K562 (cell line): ENCODE results near the gene IDH2. TPM values are rescaled to one million over a fixed set of nuclear protein-coding genes. Genes with fewer than 3 reads are reported as not detected.
A peak's percentile ranks its signal among the peaks of the same experiment; 100 is the strongest.

ENCODE experiments used
- ARNT ChIP-seq, 2 experiments: fragments of 450-650 bp; IDR thresholded peaks; 2 replicates each; pipeline ENCODE4 v1.6.1; 2016; ENCODE audit warnings: mild to moderate bottlenecking in 1 of 2
- CBFA2T2 ChIP-seq: fragments of 450-650 bp; conservative IDR thresholded peaks from 2 replicates; pipeline ENCODE4 v1.6.1; 2017; ENCODE audit warnings: mild to moderate bottlenecking
- HDAC3 ChIP-seq: fragments of 450-650 bp; IDR thresholded peaks from 2 replicates; pipeline ENCODE4 v1.6.1; 2018; ENCODE audit warnings: borderline replicate concordance, mild to moderate bottlenecking, moderate library complexity; ENCODE audit not compliant: partially characterized antibody
- HEY1 ChIP-seq: fragments of 250-450 bp; sonication (Bioruptor Pico); IDR thresholded peaks from 2 replicates; pipeline ENCODE4 v1.5.0; 2020; ENCODE audit warnings: mild to moderate bottlenecking, moderate library complexity, borderline replicate concordance
- KDM1A ChIP-seq, 2 experiments: fragments of 450-650 bp; IDR thresholded peaks; 2 replicates each; pipeline ENCODE4 v1.6.1; 2016; ENCODE audit warnings: mild to moderate bottlenecking in 2 of 2
- LCOR ChIP-seq: sonication (generic); formaldehyde crosslinking; IDR thresholded peaks from 2 replicates; pipeline ENCODE4 v1.8.0; 2022; ENCODE audit warnings: mild to moderate bottlenecking, missing genetic modification reagents
- MEIS2 ChIP-seq: fragments of 450-650 bp; IDR thresholded peaks from 2 replicates; pipeline ENCODE4 v1.6.1; 2014; ENCODE audit warnings: mild to moderate bottlenecking; ENCODE audit not compliant: partially characterized antibody
- MTA1 ChIP-seq: fragments of 450-650 bp; IDR thresholded peaks from 2 replicates; pipeline ENCODE4 v1.6.1; 2017; ENCODE audit warnings: borderline replicate concordance
- SMARCE1 ChIP-seq: fragments of 450-650 bp; IDR thresholded peaks from 2 replicates; pipeline ENCODE4 v1.7.1; 2016; ENCODE audit warnings: mild to moderate bottlenecking
- SNRNP70 ChIP-seq: fragments of 200-400 bp; formaldehyde crosslinking; optimal IDR thresholded peaks from 2 replicates; pipeline ENCODE3; 2017; ENCODE audit warnings: low read depth, low read length
- TARDBP ChIP-seq: fragments of 450-650 bp; IDR thresholded peaks from 2 replicates; pipeline ENCODE4 v1.6.1; 2016
- polyA plus RNA-seq, 8 experiments: library from polyadenylated mRNA; depleted of rRNA in 4 of 8; stranded (reverse) in 5 of 8; unstranded in 3 of 8; fragments of >200 nt; fragmentation: Nextera tagmentation in 2 of 8; fragmentation: Illumina TruSeq in 1 of 8; extraction: Ambion mirVana in 2 of 8; extraction: Trizol in 1 of 8; gene quantifications; 2 replicates each; pipeline versions ENCODE4 v1.2.1 to v1.2.3, GENCODE V29; 2011 to 2014; ENCODE audit warnings: inconsistent platforms in 1 of 8, missing spikeins in 1 of 8
- total RNA-seq, 7 experiments: library from RNA; depleted of rRNA in 6 of 7; stranded (reverse); fragments of >200 nt in 6 of 7; fragmentation: Illumina TruSeq in 2 of 7; extraction: Trizol in 2 of 7; gene quantifications; 2 replicates each; pipeline versions ENCODE4 v1.2.1 to v1.2.3, GENCODE V29; 2011 to 2021; ENCODE audit warnings: low replicate concordance in 1 of 7
- TF ChIP-seq, protein P1 (sequence below), 3 experiments: fragments of 200-800 bp in 1 of 3; fragments of 250-450 bp in 1 of 3; fragments of 450-650 bp in 1 of 3; sonication (Bioruptor Pico) in 1 of 3; sonication (Bioruptor generic) in 1 of 3; formaldehyde crosslinking in 1 of 3; IDR thresholded peaks; 2 replicates each; pipeline versions ENCODE4 v1.6.1 to v1.8.0; 2016 to 2022; ENCODE audit warnings: mild to moderate bottlenecking in 2 of 3, missing genetic modification characterization in 2 of 3, missing compliant biosample characterization in 1 of 3, moderate library complexity in 1 of 3
- TF ChIP-seq, protein P2 (sequence below): IDR thresholded peaks from 3 replicates; pipeline ENCODE4 v1.6.1; 2011; ENCODE audit warnings: borderline replicate concordance, mild to moderate bottlenecking, moderate library complexity; ENCODE audit not compliant: insufficient read length; ENCODE audit errors: extremely low read depth
- TF ChIP-seq, protein P3 (sequence below): fragments of 450-650 bp; IDR thresholded peaks from 2 replicates; pipeline ENCODE4 v1.6.1; 2017; ENCODE audit warnings: antibody characterized with exemption
- TF ChIP-seq, protein P4 (sequence below): fragments of 450-650 bp; IDR thresholded peaks from 2 replicates; pipeline ENCODE4 v1.6.1; 2016; ENCODE audit warnings: mild to moderate bottlenecking
- TF ChIP-seq, protein P5 (sequence below): fragments of 250-450 bp; sonication (Bioruptor Pico); IDR thresholded peaks from 2 replicates; pipeline ENCODE4 v1.8.0; 2022; ENCODE audit warnings: inconsistent platforms, mild to moderate bottlenecking, moderate library complexity, borderline replicate concordance

The IDH2 gene
- total and polyA plus RNA-seq, 9 of the 15 experiments (the other 6 are each of a cell fraction or from before 2014, with no cell fraction given), result 0.70 to 99.9 (median 59.2) TPM

DNA sequence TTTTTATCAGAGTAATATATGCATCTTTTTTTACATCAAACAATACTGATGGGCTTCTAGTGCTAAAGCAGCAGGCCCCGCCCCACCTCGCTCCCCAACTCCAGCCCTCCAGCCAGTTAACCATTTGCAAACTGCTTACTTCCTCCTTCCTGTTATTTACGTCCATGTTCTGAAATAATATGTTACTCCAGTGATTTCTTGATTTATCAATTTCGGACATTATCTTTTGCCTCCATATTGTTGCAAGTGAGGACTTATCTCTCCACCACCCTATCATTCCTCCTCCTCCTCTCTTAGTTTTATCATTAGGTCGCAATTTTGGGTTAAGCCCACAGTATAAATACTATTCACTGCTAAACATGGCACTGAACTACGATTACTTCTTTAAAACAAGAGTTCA, 61.6 kb downstream of the IDH2 start (continued):
- TF ChIP-seq, protein P1, sequence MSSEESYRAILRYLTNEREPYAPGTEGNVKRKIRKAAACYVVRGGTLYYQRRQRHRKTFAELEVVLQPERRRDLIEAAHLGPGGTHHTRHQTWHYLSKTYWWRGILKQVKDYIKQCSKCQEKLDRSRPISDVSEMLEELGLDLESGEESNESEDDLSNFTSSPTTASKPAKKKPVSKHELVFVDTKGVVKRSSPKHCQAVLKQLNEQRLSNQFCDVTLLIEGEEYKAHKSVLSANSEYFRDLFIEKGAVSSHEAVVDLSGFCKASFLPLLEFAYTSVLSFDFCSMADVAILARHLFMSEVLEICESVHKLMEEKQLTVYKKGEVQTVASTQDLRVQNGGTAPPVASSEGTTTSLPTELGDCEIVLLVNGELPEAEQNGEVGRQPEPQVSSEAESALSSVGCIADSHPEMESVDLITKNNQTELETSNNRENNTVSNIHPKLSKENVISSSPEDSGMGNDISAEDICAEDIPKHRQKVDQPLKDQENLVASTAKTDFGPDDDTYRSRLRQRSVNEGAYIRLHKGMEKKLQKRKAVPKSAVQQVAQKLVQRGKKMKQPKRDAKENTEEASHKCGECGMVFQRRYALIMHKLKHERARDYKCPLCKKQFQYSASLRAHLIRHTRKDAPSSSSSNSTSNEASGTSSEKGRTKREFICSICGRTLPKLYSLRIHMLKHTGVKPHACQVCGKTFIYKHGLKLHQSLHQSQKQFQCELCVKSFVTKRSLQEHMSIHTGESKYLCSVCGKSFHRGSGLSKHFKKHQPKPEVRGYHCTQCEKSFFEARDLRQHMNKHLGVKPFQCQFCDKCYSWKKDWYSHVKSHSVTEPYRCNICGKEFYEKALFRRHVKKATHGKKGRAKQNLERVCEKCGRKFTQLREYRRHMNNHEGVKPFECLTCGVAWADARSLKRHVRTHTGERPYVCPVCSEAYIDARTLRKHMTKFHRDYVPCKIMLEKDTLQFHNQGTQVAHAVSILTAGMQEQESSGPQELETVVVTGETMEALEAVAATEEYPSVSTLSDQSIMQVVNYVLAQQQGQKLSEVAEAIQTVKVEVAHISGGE (CRISPR knock-in tag; IDR thresholded peaks at IDR 0.05), result no peak
- TF ChIP-seq, protein P2, sequence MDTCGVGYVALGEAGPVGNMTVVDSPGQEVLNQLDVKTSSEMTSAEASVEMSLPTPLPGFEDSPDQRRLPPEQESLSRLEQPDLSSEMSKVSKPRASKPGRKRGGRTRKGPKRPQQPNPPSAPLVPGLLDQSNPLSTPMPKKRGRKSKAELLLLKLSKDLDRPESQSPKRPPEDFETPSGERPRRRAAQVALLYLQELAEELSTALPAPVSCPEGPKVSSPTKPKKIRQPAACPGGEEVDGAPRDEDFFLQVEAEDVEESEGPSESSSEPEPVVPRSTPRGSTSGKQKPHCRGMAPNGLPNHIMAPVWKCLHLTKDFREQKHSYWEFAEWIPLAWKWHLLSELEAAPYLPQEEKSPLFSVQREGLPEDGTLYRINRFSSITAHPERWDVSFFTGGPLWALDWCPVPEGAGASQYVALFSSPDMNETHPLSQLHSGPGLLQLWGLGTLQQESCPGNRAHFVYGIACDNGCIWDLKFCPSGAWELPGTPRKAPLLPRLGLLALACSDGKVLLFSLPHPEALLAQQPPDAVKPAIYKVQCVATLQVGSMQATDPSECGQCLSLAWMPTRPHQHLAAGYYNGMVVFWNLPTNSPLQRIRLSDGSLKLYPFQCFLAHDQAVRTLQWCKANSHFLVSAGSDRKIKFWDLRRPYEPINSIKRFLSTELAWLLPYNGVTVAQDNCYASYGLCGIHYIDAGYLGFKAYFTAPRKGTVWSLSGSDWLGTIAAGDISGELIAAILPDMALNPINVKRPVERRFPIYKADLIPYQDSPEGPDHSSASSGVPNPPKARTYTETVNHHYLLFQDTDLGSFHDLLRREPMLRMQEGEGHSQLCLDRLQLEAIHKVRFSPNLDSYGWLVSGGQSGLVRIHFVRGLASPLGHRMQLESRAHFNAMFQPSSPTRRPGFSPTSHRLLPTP, result no peak
- TF ChIP-seq MTA1, result no peak
- no peak for TF ChIP-seq SNRNP70
- TF ChIP-seq, protein P3, sequence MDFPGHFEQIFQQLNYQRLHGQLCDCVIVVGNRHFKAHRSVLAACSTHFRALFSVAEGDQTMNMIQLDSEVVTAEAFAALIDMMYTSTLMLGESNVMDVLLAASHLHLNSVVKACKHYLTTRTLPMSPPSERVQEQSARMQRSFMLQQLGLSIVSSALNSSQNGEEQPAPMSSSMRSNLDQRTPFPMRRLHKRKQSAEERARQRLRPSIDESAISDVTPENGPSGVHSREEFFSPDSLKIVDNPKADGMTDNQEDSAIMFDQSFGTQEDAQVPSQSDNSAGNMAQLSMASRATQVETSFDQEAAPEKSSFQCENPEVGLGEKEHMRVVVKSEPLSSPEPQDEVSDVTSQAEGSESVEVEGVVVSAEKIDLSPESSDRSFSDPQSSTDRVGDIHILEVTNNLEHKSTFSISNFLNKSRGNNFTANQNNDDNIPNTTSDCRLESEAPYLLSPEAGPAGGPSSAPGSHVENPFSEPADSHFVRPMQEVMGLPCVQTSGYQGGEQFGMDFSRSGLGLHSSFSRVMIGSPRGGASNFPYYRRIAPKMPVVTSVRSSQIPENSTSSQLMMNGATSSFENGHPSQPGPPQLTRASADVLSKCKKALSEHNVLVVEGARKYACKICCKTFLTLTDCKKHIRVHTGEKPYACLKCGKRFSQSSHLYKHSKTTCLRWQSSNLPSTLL, result no peak
- TF ChIP-seq KDM1A (IDR thresholded peaks at IDR 0.05), result peak; percentile 47 to 64; a peak in 3 of 4 replicates
- TF ChIP-seq, protein P4, sequence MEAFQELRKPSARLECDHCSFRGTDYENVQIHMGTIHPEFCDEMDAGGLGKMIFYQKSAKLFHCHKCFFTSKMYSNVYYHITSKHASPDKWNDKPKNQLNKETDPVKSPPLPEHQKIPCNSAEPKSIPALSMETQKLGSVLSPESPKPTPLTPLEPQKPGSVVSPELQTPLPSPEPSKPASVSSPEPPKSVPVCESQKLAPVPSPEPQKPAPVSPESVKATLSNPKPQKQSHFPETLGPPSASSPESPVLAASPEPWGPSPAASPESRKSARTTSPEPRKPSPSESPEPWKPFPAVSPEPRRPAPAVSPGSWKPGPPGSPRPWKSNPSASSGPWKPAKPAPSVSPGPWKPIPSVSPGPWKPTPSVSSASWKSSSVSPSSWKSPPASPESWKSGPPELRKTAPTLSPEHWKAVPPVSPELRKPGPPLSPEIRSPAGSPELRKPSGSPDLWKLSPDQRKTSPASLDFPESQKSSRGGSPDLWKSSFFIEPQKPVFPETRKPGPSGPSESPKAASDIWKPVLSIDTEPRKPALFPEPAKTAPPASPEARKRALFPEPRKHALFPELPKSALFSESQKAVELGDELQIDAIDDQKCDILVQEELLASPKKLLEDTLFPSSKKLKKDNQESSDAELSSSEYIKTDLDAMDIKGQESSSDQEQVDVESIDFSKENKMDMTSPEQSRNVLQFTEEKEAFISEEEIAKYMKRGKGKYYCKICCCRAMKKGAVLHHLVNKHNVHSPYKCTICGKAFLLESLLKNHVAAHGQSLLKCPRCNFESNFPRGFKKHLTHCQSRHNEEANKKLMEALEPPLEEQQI, result no peak
- TF ChIP-seq HEY1 (CRISPR knock-in tag), result no peak
- peak; percentile 69 for TF ChIP-seq CBFA2T2
- no peak for TF ChIP-seq TARDBP
- no peak for TF ChIP-seq LCOR
- peak; percentile 50; the same call in 1 of the 2 replicates for TF ChIP-seq SMARCE1
- TF ChIP-seq ARNT (IDR thresholded peaks at IDR 0.05), result 0 out of 4 replicates have a peak, but pooled peaks of 1 of the 2 experiments have one; percentile 38
- TF ChIP-seq, protein P5, sequence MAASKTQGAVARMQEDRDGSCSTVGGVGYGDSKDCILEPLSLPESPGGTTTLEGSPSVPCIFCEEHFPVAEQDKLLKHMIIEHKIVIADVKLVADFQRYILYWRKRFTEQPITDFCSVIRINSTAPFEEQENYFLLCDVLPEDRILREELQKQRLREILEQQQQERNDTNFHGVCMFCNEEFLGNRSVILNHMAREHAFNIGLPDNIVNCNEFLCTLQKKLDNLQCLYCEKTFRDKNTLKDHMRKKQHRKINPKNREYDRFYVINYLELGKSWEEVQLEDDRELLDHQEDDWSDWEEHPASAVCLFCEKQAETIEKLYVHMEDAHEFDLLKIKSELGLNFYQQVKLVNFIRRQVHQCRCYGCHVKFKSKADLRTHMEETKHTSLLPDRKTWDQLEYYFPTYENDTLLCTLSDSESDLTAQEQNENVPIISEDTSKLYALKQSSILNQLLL (CRISPR knock-in tag), result no peak
- TF ChIP-seq HDAC3, result no peak
- peak; percentile 65 for TF ChIP-seq MEIS2
